Stimulated activated CD4-positive, alpha-beta T cell treated with anti-CD3 and anti-CD28 coated beads, TNF-alpha, amount 100 ng/mL, for 1 hour (primary cell): ENCODE data around the gene GAPDH.
A peak's percentile ranks its signal among the peaks of the same experiment; 100 is the strongest.
"Not testable (repeated sequence)": the region's sequence is repeated elsewhere in the genome, so short reads cannot be mapped to it uniquely, and the experiment has no call there.

Source experiments
- DNase-seq, 3 donors: peaks; one replicate each; pipeline ENCODE4 v3.0.0-alpha.2; 2020; ENCODE audit warnings: low read depth in 3 of 3, low spot score in 1 of 3

Gene GAPDH

DNA sequence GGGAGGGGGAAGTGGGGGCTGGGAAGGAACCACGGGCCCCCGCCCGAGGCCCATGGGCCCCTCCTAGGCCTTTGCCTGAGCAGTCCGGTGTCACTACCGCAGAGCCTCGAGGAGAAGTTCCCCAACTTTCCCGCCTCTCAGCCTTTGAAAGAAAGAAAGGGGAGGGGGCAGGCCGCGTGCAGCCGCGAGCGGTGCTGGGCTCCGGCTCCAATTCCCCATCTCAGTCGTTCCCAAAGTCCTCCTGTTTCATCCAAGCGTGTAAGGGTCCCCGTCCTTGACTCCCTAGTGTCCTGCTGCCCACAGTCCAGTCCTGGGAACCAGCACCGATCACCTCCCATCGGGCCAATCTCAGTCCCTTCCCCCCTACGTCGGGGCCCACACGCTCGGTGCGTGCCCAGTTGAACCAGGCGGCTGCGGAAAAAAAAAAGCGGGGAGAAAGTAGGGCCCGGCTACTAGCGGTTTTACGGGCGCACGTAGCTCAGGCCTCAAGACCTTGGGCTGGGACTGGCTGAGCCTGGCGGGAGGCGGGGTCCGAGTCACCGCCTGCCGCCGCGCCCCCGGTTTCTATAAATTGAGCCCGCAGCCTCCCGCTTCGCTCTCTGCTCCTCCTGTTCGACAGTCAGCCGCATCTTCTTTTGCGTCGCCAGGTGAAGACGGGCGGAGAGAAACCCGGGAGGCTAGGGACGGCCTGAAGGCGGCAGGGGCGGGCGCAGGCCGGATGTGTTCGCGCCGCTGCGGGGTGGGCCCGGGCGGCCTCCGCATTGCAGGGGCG, at the start of gene GAPDH:
GAPDH (plus strand) TSS at position 595 of the 772 bp plus-strand sequence. CDS start 316 bp downstream, outside the sequence.
- DNase-seq: peak; percentile 64 to 78 (median 73)

DNA sequence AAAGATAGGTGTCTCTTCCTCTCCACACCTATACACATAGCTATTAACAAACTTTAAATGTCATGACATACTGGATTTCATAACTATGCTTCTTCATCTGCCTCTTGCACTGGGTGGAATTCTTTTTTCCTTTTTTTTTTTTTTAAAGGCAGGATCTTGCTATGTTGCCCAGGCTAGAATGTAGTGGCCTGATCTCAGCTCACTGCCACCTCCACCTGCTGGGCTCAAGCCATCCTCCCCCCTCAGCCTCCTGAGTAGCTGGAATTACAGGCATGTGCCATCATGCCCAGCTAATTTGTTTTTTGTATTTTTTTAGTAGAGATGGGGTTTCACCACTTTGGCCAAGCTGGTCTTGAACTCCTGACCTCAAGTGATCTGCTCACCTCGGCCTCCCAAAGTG, 46.1 kb upstream of the GAPDH start:
- no peak for DNase-seq

DNA sequence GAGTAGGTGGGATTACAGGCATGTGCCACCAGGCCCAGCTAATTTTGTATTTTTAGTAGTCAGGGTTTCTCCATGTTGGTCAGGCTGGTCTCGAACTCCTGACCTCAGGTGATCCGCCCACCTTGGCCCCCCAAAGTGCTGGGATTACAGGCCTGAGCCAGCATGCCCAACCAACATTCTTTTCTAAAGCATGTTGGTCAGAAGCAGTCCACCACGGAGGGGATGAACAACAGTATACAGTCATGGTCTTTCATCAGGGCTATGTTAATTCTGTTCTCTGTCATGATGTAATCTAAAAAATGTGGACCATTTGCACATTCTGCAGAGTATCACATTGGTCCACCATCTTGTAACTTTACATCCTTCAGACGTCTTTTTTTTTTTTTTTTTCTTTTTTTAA, 44.9 kb upstream of the GAPDH start:
- no peak for DNase-seq

DNA sequence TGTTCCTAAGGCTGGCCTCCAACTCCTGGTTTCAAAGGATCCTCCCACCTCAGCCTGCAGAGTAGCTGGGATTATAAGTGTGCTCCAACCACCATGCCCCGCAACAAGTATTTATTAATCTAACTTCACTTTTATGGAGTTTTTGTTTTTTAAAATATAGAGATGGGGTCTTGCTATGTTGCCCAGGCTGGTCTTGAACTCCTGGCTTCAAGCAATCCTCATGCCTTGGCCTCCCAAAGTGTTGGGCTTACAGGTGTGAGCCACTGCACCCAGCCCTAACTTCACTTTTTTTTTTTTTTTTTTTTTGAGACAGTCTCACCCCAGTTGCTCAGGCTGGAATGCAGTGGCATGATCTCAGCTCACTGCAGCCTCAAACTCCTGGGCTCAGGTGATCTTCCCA, 43.6 kb upstream of the GAPDH start:
- not testable (repeated sequence) for DNase-seq

DNA sequence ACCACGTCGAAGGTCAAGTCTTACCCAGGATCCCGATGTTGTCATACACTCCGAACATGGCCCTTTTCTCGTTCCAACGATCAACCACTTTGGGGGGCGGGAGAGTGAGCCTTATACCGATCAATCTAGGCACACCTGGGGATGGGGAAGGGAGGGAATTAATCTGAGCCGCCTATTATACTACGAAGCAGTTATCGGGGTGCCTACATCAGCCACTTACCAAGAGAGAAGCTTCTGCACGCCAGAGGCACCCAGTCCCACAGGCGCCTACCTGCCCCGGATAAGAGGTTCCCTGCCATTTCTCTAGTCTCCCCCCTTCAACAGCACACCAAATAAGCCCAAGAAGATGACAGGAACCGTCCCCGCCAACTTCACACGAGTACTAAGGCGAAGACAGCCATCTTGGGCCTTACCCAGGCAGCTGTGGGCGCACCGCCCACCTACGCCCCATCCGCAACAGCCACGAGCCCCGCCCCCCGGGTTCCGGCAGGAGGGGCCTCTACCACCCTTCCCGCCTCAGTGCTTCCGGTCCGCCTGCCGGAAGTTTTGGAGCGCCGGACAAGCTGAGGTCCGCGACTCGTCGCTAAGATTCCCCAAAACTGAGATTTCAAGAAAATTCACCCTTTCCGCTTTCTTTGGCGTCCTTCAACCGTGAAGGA, 41.4 kb upstream of the GAPDH start, which contains the start of gene MRPL51:
MRPL51 (minus strand) TSS at position 425 of the 659 bp plus-strand sequence; CDS start at position 299, 126 bp downstream.
- peak; percentile 83 to 98 (median 92) for DNase-seq

DNA sequence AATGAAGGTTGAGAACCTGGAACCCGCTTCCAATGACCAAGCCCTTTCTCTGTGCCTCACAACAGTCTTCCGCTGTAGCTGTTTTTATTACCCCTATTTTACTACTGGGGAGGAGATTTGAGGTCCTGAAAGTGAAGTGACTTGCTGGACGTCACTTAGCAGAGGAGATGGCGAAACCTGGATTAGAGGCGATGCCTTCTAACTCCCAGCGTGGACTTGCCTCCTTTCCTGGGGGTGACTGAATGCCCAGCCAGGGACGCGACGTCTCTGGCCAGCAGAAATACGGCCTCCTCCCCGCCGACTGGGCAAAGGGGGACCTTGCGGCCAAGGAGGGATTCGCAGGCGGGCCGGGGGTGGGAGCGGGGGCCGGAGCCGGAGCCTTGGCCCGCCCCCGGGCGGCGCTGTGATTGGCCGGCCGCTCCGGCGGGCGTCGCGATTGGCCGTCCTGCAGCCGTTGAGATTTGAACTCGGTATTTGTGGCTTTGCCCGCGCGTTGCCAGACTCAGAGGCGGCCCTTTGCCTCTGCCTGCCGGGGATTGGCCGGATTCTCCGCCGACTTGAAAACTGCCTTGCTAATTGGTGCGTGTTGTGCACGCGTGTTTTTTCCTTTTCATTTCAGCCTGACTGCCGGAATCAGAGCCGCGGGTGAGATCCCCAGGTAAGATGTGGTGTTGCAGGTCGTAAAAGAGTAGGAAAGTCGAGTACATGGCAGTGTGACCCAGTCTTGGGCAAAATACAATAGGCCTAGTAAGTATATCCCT, 40.6 kb upstream of the GAPDH start, which contains the start of gene NCAPD2:
NCAPD2 (plus strand) TSS at position 606 of the 761 bp plus-strand sequence. CDS start 997 bp downstream, outside the sequence.
- peak; percentile 82 to 86 (median 85) for DNase-seq

DNA sequence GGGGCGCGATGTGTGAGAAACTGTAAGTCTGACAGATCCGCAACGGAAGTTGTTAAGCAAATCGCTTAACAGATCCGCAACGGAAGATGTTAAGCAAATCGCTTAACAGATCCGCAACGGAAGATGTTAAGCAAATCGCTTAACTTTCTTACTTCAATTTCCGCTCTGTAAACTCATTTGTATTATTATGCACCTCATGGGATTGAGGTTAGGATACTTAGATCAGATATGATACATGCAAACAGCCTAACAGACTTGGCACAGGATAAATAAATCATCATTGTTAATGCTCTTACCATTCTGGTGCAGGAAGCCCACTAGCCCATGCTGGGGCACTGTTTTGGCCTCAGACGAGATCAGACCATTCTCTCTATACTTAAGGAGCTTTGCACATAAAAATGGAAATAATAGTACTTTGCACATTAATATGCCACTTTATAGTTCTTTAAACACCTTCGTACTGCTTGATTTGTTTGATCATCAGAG, 40.0 kb upstream of the GAPDH start:
- DNase-seq: no peak

DNA sequence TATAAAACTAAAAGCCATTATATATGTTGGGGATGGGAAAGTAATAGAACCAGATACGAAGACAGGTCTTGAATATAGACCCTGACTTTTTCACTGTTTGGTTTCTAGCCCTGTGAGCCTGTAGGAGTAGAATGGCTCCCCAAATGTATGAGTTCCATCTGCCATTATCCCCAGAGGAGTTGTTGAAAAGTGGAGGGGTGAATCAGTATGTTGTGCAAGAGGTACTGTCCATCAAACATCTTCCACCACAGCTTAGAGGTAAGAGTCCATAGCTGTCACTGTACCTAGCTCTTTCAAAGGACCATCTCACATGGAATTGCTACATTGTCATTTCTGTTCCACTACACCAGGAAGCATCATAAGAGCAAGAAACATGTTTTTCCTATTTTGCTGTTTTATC, 39.3 kb upstream of the GAPDH start:
- no peak for DNase-seq

DNA sequence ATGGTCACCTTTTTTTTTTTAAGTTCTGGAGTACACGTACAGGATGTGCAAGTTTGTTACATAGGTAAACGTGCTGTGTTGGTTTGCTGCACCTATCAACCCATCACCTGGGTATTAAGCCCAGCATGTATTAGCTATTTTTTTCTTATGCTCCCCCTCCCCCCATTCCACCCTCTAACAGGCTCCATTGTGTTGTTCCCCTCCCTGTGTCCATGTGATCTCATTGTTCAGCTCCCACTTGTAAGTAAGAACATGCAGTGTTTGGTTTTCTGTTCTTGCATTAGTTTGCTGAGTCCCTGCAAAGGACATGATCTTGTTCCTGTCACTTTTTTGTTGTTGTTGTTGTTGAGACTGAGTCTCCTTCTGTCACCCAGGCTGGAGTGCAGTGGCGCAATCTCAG, 37.0 kb upstream of the GAPDH start:
- DNase-seq: not testable (repeated sequence)

DNA sequence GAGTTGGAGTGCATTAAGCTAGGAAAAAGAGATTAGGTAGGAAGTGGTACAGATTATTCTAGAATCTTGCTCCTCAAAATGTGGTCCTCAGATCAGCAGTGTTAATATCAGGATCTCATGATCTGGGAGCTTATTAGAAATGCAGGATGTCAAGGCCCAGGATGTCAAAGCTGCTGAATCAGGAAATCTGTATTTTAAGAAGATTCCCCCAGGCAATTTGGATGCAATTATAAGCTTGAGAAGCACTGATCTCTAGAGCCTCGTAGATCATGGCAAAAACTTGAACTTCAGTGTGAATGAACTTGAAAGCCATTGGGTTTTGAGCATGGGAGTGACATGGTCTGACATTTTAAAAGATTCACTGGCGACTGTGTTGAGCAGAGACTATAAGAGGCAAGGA, 33.9 kb upstream of the GAPDH start:
- no peak for DNase-seq

DNA sequence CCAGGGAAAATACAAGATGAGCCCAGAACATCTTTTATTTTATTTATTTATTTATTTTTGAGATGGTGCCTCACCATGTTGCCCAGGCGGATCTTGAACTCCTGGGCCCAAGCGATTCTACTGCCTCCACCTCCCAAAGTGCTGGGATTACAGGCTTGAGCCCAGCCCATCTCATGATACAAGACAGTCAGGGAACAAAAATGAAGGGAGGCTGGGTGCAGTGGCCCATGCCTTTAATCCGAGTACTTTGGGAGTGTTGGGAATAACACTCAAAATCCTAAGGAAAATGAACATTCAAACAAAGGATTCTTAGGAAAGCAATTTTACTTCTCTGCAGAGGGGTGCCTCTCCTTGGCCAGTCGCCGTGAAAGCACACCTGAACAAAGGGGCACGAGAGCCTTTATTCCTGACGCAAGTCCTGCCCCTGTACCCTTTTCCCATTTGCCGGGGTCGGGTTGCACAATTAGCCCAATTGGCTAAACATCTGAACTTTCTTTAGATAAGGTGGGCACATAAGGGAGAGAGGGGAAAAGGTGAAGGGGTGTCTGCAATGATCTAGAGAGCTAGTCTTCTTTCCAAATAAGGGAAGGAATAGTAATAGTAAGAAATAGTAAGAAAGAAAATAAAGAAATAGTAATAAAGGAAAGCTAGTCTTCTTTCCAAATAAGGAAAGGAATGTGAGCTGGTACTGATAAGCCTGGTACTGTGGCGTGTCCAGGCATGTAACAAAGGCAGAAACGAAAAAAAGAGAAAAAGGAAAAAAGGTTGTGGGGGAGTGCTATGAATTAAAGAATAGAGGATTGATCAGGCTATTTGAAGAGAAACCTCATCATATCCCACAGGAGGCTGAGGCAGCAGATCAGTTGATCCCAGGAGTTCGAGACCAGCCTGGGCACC, 27.0 kb upstream of the GAPDH start:
- no peak for DNase-seq

DNA sequence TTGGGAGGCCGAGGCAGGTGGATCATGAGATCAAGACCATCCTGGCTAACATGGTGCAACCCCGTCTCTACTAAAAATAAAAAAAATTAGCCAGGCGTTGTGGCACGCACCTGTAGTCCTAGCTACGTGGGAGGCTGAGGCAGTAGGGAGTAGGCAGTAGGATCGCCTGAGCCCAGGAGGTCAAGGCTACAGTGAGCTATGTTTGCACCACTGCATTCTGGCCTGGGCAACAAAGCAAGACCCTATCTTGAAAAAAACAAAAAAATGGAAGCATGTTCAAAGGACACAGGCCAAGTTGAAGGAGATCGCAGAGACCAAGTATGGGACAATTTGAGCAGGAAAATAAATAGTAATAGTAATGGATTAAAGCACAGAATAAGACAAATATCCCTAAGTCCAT, 26.2 kb upstream of the GAPDH start:
- no peak for DNase-seq

DNA sequence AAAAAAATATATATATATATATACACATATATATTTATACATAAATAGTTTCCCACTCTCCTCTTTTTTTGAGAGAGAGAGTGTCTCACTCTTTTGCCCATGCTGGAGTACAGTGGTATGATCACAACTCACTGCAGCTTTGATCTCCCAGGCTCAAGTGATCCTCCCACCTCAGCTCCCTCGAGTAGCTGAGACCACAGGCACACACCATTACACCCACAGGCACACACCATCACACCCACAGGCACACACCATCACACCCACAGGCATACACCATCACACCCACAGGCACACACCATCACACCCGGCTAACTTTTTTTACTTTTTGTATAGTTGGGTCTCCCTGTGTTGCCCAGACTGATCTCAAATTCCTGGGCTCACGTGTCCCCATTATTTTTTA, 14.1 kb upstream of the GAPDH start:
- DNase-seq: no peak

DNA sequence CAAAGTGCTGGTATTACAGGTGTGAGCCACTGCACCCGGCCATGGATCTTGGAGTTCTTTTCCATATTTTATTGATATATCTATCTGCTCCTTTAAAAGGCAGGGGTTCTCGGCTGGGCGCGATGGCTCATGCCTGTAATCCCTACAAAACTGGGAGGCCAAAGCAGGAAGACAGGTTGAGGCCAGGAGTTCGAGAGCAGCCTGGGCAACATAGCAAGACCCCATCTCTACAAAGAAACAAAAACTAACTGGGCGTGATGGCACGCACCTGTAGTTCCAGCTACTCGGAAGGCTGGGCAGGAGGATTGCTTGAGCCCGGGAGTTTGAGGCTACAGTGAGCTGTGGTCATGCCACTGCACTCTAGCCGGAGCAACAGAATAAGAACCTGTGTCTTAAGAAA, 12.1 kb upstream of the GAPDH start:
- no peak for DNase-seq

DNA sequence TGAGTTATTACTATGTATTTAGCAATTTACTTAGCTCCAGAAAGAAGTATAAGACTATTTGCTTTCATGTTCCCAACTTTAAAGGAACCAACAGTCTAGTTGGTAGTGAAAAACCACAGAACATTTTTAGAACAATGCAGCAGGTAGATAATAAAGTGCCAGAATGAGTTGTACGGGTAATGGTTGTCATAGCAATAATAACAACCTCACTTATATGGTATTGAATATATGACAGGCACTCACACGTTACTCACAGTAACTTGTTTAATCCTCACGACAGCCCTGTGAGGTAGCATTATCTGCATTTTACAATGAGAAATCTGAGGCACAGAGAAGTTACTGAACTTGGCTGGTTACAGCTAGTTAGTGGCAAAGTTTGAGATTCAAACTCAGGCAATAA, 10.6 kb upstream of the GAPDH start:
- DNase-seq: no peak

DNA sequence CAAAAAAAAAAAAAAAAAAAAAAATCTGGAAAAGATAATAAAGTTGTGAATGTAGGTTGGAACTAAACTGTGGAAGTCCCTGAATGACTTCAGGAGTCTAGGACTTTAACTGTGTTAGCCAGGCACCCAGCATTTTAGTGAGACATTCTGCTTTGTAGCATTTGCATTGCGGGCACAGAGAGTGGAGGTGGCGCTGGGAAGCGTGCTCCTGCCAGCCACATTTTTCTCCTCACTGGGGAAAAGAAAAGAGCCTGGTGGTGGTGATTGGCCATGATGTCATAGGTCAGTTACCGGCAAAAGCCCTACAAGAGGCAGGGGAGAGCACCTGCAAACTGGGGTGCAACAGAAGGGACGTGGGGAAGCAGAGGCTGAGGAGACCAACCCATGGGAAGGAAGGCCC, 9.7 kb upstream of the GAPDH start:
- no peak for DNase-seq

DNA sequence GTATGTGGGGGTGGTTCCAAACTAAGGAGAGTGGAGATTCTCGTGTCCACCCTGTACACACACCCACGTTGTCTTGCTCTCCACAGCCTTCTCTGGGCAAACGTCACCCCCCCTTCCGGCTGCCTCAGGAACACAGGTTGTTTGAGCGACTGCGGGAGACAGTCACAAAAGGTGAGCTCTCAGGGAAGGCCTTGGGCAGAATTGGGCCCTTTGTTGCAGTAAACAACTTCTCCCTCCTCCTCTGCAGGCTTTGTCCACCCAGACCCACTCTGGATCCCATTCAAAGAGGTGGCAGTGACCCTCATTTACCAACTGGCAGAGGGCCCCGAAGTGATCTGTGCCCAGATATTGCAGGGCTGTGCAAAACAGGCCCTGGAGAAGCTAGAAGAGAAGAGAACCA, 8.1 kb upstream of the GAPDH start:
- DNase-seq: no peak

DNA sequence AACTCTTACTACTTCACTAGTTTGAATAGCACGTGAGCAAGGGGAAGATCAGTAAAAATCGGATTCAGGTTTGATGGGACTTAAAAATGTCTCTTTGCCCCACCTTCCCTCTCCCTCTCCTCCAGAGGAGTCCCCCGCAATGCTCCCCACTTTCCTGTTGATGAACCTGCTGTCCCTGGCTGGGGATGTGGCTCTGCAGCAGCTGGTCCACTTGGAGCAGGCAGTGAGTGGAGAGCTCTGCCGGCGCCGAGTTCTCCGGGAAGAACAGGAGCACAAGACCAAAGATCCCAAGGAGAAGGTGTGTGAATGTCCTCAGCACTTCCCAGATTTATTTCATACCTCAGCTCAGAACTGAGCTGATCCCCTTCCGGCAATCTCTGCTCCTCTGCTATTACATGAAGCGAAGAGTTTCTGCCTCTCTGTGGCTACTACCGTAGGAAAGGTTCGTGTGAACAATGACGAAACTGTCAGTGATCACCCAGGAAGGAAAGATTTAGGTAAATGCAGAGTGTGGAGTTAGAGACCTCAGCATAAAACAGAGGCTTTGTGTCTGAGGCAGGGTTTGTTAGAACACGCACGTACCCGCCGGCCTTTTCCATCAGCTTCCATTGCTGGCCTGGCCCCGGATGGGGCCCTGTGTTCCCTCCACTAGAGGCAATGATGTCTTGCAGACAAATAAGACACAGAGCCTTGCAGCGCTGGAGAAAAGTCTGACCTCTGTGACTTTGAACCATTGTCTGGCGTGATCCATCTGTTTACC, 7.4 kb upstream of the GAPDH start:
- DNase-seq: no peak

DNA sequence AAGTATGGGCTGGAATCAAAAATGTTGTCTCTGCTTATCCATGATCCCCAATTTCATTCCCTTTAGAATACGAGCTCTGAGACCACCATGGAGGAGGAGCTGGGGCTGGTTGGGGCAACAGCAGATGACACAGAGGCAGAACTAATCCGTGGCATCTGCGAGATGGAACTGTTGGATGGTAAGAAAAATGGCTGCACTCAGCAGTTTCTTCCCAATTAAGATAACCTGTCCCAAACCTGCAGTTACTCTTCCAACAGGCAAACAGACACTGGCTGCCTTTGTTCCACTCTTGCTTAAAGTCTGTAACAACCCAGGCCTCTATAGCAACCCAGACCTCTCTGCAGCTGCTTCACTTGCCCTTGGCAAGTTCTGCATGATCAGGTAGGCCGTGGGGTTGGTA, 6.6 kb upstream of the GAPDH start:
- DNase-seq: no peak
